SK-N-SH treated with all-trans-retinoic acid at 6 μM for 48 hours (cell line): ENCODE measurements around the gene LENG9.

Source experiments
- ARNTL ChIP-seq: fragments of 450-650 bp; formaldehyde crosslinking; IDR thresholded peaks from 2 replicates; pipeline ENCODE4 v1.5.0; 2020; ENCODE audit warnings: low read depth, mild to moderate bottlenecking, moderate library complexity, borderline replicate concordance
- ESRRG ChIP-seq: fragments of 250-450 bp; sonication (Bioruptor Pico); IDR thresholded peaks from 2 replicates; pipeline ENCODE4 v1.6.1; 2021; ENCODE audit warnings: mild to moderate bottlenecking
- ISL1 ChIP-seq: fragments of 250-450 bp; sonication (Bioruptor Pico); IDR thresholded peaks from 2 replicates; pipeline ENCODE4 v2.1.2; 2022; ENCODE audit warnings: mild to moderate bottlenecking, moderate library complexity
- PPARA ChIP-seq: fragments of 250-450 bp; sonication (Bioruptor Pico); IDR thresholded peaks from 2 replicates; pipeline ENCODE4 v1.5.0; 2020; ENCODE audit warnings: mild to moderate bottlenecking, borderline replicate concordance
- SNAI2 ChIP-seq: fragments of 250-450 bp; sonication (Bioruptor Pico); IDR thresholded peaks from 2 replicates; pipeline ENCODE4 v1.5.0; 2020; ENCODE audit warnings: mild to moderate bottlenecking, moderate library complexity
- ZC3H10 ChIP-seq: fragments of 250-450 bp; sonication (Bioruptor Pico); IDR thresholded peaks from 2 replicates; pipeline ENCODE4 v1.5.1; 2021; ENCODE audit warnings: mild to moderate bottlenecking, moderate library complexity
- ZFP30 ChIP-seq: fragments of 450-650 bp; formaldehyde crosslinking; IDR thresholded peaks from 2 replicates; pipeline ENCODE4 v1.5.0; 2022; ENCODE audit warnings: mild to moderate bottlenecking, moderate library complexity
- ZNF70 ChIP-seq: fragments of 450-650 bp; formaldehyde crosslinking; IDR thresholded peaks from 2 replicates; pipeline ENCODE4 v1.5.0; 2020; ENCODE audit warnings: mild to moderate bottlenecking, moderate library complexity
- TF ChIP-seq, protein P1 (sequence below): fragments of 250-450 bp; sonication (Bioruptor Pico); IDR thresholded peaks from 2 replicates; pipeline ENCODE4 v1.5.1; 2021; ENCODE audit warnings: mild to moderate bottlenecking, moderate library complexity
- TF ChIP-seq, protein P2 (sequence below): fragments of 250-450 bp; sonication (Bioruptor Pico); IDR thresholded peaks from 2 replicates; pipeline ENCODE4 v1.8.0; 2020; ENCODE audit warnings: mild to moderate bottlenecking, moderate library complexity, borderline replicate concordance
- TF ChIP-seq, protein P3 (sequence below): fragments of 250-450 bp; sonication (Bioruptor Pico); IDR thresholded peaks from 2 replicates; pipeline ENCODE4 v1.8.0; 2021; ENCODE audit warnings: low read depth, mild to moderate bottlenecking, moderate library complexity, borderline replicate concordance

DNA sequence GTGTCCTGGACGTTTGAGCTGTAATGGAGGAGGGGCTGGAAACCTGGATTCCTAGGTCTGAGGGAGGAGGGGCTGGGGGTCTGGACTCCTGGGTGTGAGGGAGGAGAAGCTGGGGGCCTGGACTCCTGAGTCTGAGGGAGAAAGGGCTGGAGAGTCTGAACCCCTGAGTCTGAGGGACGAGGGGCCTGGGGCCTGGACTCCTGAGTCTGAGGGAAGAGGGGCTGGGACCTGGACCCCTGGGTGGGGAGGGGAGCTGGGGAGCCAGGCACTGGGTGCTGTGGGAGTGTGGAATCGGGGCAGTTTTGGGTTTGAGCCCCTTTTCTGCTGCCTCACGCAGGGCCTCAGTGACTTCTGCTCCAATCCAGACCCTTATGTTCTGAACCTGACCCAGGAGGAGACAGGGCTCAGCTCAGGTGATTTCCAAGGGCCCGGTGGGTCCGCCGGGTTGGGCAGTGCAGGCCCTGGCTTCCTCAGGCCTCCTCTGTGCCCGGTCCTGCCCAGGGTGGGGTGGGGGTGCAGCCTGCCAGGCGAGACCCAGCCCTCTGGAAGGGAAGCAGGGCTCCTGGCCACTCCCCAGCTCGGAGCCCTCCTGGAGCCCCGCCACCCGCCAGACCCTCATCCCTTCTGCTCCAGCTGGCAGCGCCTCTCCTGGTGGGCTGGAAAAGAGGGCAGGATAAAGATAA lies 33.9 kb downstream of the LENG9 start:
- TF ChIP-seq, protein P1, sequence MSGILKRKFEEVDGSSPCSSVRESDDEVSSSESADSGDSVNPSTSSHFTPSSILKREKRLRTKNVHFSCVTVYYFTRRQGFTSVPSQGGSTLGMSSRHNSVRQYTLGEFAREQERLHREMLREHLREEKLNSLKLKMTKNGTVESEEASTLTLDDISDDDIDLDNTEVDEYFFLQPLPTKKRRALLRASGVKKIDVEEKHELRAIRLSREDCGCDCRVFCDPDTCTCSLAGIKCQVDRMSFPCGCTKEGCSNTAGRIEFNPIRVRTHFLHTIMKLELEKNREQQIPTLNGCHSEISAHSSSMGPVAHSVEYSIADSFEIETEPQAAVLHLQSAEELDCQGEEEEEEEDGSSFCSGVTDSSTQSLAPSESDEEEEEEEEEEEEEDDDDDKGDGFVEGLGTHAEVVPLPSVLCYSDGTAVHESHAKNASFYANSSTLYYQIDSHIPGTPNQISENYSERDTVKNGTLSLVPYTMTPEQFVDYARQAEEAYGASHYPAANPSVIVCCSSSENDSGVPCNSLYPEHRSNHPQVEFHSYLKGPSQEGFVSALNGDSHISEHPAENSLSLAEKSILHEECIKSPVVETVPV: no peak
- no peak for TF ChIP-seq ISL1 (CRISPR knock-in tag)
- TF ChIP-seq ZFP30 (CRISPR knock-in tag): no peak
- TF ChIP-seq ARNTL (CRISPR knock-in tag): no peak
- TF ChIP-seq, protein P2, sequence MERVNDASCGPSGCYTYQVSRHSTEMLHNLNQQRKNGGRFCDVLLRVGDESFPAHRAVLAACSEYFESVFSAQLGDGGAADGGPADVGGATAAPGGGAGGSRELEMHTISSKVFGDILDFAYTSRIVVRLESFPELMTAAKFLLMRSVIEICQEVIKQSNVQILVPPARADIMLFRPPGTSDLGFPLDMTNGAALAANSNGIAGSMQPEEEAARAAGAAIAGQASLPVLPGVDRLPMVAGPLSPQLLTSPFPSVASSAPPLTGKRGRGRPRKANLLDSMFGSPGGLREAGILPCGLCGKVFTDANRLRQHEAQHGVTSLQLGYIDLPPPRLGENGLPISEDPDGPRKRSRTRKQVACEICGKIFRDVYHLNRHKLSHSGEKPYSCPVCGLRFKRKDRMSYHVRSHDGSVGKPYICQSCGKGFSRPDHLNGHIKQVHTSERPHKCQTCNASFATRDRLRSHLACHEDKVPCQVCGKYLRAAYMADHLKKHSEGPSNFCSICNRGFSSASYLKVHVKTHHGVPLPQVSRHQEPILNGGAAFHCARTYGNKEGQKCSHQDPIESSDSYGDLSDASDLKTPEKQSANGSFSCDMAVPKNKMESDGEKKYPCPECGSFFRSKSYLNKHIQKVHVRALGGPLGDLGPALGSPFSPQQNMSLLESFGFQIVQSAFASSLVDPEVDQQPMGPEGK: no peak
- TF ChIP-seq ESRRG (CRISPR knock-in tag): no peak
- TF ChIP-seq SNAI2 (CRISPR knock-in tag): no peak
- no peak for TF ChIP-seq PPARA (CRISPR knock-in tag)
- TF ChIP-seq ZNF70 (CRISPR knock-in tag): no peak
- TF ChIP-seq, protein P3, sequence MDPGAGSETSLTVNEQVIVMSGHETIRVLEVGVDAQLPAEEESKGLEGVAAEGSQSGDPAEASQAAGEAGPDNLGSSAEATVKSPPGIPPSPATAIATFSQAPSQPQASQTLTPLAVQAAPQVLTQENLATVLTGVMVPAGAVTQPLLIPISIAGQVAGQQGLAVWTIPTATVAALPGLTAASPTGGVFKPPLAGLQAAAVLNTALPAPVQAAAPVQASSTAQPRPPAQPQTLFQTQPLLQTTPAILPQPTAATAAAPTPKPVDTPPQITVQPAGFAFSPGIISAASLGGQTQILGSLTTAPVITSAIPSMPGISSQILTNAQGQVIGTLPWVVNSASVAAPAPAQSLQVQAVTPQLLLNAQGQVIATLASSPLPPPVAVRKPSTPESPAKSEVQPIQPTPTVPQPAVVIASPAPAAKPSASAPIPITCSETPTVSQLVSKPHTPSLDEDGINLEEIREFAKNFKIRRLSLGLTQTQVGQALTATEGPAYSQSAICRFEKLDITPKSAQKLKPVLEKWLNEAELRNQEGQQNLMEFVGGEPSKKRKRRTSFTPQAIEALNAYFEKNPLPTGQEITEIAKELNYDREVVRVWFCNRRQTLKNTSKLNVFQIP (CRISPR knock-in tag): no peak
- TF ChIP-seq ZC3H10 (CRISPR knock-in tag): no peak
